Esophagus squamous epithelium (tissue), 4 donors: Measurements from ENCODE around the gene RAB20.

Experiments used
- CTCF ChIP-seq, 6 experiments: fragments of 450-650 bp in 4 of 6; fragments of 200-600 bp in 2 of 6; sonication (generic) in 2 of 6; IDR thresholded peaks; one replicate each; pipeline ENCODE4 v1.5.1; 2016 to 2019; ENCODE audit warnings: antibody characterized with exemption in 6 of 6, mild to moderate bottlenecking in 4 of 6, moderate library complexity in 4 of 6
- POLR2A ChIP-seq, 4 donors: fragments of 450-650 bp; IDR thresholded peaks; one replicate each; pipeline ENCODE4 v1.6.1; 2017; ENCODE audit warnings: antibody characterized with exemption in 4 of 4, mild to moderate bottlenecking in 4 of 4, moderate library complexity in 3 of 4

GRCh38 chr13:110516500-110516899 is 45.0 kb downstream of the RAB20 start:
- no peak for TF ChIP-seq CTCF (IDR thresholded peaks at IDR 0.05)
- no peak for TF ChIP-seq POLR2A (IDR thresholded peaks at IDR 0.05)
